Measurements from ENCODE around the gene LINC00237. TPM values are rescaled to one million over a fixed set of nuclear protein-coding genes. Genes with fewer than 3 reads are reported as not detected.
A peak's percentile ranks its signal among the peaks of the same experiment; 100 is the strongest.

LINC00237 gene
- total RNA-seq, 4 donors from 2014 or later = 0.32 TPM; not detected in 3

- DNase-seq (ENCODE audit: low spot score in 2 of 2) = peak in 1 of 2 donors; percentile 90
- peak overlapping the region; percentile 16 for H3K4me3 ChIP-seq (ENCODE audit: low read depth, poor library complexity, severe bottlenecking)
- WGBS, 2 donors = 2 to 4% methylated on average over 46 of the region's 46 CpGs
- no peak for TF ChIP-seq CTCF (IDR thresholded peaks at IDR 0.05)
- intact Hi-C loops (cut with DNase I; ENCODE audit: low total_unique reads) = no loop called here
Observed at GRCh38 chr20:21099751-21100577, 6.2 kb downstream of the LINC00237 start.

- WGBS, 2 donors = 56 to 61% methylated on average over 10 of the region's 10 CpGs
- no peak for DNase-seq (ENCODE audit: low spot score in 2 of 2)
- H3K4me3 ChIP-seq (ENCODE audit: low read depth, poor library complexity, severe bottlenecking) = no peak overlapping the region
- TF ChIP-seq CTCF (IDR thresholded peaks at IDR 0.05) (no peak), POLR2A (IDR thresholded peaks at IDR 0.05) (no peak)
- intact Hi-C loops (cut with DNase I; ENCODE audit: low total_unique reads) = no loop called here
Observed at GRCh38 chr20:21096321-21097043, 9.7 kb downstream of the LINC00237 start.

- DNase-seq (ENCODE audit: low spot score in 2 of 2) = no peak
- TF ChIP-seq POLR2A (IDR thresholded peaks at IDR 0.05) = no peak
- no peak for TF ChIP-seq CTCF (IDR thresholded peaks at IDR 0.05)
- intact Hi-C loops (cut with DNase I; ENCODE audit: low total_unique reads) = no loop called here
- WGBS, 2 donors = 65 to 74% methylated on average over 3 of the region's 3 CpGs
- no peak overlapping the region for H3K4me3 ChIP-seq (ENCODE audit: low read depth, poor library complexity, severe bottlenecking)
Observed at GRCh38 chr20:21092806-21093205, 13.4 kb downstream of the LINC00237 start.

- DNase-seq (ENCODE audit: low spot score in 2 of 2) = no peak
- TF ChIP-seq POLR2A (IDR thresholded peaks at IDR 0.05) (no peak), CTCF (IDR thresholded peaks at IDR 0.05) (no peak)
- 81 to 83% methylated on average over 11 of the region's 11 CpGs for WGBS, 2 donors
- intact Hi-C loops (cut with DNase I; ENCODE audit: low total_unique reads) = no loop called here
- H3K4me3 ChIP-seq (ENCODE audit: low read depth, poor library complexity, severe bottlenecking) = no peak overlapping the region
Observed at GRCh38 chr20:21090721-21091120, 15.4 kb downstream of the LINC00237 start.

- intact Hi-C loops (cut with DNase I; ENCODE audit: low total_unique reads) = no loop called here
- no peak for DNase-seq (ENCODE audit: low spot score in 2 of 2)
- H3K4me3 ChIP-seq (ENCODE audit: low read depth, poor library complexity, severe bottlenecking) = no peak overlapping the region
- 55 to 62% methylated on average over 14 of the region's 14 CpGs for WGBS, 2 donors
- no peak for TF ChIP-seq POLR2A (IDR thresholded peaks at IDR 0.05)
- no peak for TF ChIP-seq CTCF (IDR thresholded peaks at IDR 0.05)
Observed at GRCh38 chr20:21090111-21090618, 16.0 kb downstream of the LINC00237 start.

Data from lower leg skin (tissue), 4 donors.